Measurements from ENCODE around the gene CEP85.
A peak's percentile ranks its signal among the peaks of the same experiment; 100 is the strongest.
"Not testable (repeated sequence)": the region's sequence is repeated elsewhere in the genome, so short reads cannot be mapped to it uniquely, and the experiment has no call there.

CEP85 gene

DNA sequence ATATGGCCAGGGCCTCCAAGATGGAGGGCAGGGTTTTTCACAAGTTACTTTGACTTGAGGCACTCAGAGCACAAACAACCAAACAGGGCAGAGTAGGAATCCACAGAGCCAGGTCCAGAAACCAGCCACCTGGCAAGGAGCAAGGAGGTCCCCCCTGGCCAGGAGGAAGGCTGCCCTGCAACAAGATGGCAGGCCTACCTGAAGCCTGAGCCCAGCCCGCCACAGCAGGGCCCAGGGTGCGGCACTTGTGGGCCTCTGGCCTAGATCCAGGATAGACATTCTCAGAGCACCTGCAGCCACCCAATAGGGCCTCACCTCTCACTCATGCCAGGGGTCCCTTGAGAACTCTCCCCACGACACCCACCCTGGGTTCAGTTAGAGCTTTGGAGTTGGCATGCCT lies 57.4 kb downstream of the CEP85 start:
- DNase-seq: no peak

DNA sequence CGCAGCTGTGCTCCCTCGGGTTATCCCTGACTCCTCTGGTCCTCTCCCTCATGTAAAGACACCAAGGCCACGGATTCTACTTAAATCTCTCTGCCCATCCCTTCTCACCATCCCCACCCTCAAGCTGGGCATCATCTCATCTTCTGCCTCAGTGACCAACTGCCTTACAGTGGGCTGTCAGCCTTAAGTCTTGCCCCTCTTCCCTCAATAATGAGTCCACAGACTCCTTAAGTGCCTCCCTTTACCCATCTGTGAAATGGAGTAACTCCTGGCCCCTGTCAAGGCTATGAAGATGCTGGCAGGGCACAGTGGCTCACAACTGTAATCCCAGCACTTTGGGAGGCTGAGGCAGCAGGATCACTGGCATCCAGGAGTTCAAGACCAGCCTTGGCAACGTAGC lies 57.9 kb downstream of the CEP85 start:
- no peak for DNase-seq

DNA sequence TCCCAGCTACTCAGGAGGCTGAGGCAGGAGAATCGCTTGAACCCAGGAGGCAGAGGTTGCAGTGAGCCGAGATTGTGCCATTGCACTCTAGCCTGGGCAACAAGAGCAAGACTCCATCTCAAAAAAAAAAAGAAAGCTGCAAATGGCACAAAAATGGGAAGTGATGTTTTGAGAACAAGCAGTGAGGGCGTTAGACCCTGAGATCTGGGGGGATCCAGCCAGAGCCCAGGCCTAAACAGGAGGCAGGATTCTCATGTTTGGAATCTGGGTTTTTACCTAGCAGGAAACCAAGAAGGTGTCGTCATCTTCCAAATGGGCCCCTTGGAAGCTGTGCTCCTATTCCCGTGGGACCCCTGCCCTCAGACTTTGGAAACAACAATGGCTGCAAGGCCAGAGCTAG lies 58.7 kb downstream of the CEP85 start:
- DNase-seq: not testable (repeated sequence)

DNA sequence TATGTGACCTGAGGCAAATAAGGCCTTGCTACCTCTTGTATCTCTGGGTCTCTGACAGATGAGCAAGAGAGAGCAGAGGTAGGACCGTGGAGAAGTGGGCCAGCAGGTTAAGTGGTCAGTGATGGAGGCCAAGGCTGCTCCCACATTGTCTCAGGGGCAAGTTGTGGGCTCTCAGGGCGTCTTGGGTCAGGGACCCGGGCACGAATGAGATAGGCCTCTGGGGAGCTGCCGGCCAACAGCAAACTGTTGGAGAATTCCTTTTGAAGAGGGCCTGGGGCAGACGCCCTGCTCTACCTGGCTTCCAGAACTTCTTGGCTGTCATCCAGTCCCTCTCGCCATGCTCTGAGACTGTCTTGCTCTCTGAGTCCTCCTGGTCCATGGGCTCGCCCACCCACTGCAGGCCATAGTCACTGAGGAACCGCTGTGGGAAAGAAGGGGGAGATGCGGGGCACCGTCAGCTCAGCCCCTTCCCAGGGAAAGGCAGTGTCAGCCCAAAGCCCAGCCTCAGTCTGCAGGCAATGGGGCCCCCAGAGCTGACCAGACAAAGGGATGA lies 60.0 kb downstream of the CEP85 start:
- no peak for DNase-seq

DNA sequence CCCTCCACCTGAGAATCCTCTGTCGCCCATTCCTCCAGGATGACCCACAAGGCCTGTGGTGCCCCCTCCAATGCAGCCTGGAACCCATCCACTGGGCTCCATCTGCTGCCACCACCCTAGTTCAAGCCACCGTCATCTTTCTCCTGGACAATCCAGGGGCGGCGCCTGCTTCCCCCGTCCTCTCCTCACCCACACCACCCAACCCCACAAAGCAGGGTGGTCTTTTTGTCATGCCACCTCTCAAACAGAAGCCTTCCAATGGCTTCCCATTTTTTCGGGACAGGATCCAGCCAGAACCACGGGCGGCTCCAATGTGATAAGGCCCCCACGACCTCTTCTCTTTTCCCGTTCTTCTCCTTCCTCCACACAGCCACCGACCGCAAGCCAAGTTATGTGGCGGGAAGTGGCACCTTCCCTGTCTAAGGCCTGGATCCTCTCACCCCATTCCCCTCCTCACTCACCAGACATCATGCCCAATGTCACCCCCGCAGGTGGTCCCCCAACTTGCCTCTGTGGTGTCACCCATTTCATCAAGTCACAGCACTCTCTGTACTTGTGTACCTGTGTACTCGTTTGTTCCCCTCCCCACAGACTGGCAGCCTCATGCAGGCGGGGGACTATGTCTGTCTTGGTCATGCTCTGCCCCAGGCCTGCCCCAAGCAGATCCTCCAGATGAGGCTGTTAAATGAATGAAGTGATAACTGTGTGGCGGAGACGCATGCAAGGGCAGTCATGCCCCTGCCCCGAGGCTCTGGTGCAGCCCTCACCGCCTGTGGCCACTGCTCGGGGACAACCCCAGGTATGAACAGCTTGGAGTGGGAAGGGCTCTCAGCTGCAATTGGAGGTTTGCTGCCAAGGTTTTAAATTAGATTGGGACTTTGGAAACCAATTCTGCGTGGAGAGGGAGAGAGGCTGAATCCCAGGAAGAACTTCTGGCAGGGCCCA lies 61.5 kb downstream of the CEP85 start:
- DNase-seq: no peak

DNA sequence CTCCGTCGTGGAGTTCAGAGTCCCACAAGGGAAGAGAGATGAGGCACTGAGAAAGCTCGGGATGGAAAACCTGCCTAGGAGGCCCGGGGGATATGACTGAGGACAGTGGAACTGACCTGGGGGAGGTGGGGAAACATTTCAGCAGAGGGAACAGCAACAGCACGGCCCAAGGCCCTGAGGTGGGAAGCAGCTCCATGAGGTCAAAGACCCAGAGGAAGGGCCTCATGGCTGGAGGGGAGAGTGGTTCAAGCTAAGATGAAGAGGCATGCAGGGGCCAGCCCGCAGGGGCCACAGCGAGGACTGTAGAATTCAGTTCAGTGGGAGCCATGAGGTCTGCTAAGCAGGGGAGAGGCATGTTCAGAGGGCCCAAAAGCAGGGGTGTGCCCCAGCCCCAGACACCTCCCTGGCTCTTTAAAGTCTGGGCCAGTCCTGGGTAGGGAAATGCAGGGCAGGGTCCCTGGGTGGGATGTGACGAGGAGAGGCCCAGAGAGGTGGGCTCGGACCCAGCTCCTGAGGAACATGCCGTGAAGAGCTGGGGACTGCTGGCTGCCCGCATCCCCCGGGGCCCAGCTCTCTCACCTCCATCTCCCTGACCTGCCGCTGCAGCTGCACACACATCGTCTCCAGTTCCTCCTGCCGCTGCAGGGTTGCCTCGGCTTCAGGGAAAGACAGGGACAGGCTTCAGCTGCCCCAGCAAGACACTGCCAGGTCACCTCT lies 62.5 kb downstream of the CEP85 start:
- no peak for DNase-seq

DNA sequence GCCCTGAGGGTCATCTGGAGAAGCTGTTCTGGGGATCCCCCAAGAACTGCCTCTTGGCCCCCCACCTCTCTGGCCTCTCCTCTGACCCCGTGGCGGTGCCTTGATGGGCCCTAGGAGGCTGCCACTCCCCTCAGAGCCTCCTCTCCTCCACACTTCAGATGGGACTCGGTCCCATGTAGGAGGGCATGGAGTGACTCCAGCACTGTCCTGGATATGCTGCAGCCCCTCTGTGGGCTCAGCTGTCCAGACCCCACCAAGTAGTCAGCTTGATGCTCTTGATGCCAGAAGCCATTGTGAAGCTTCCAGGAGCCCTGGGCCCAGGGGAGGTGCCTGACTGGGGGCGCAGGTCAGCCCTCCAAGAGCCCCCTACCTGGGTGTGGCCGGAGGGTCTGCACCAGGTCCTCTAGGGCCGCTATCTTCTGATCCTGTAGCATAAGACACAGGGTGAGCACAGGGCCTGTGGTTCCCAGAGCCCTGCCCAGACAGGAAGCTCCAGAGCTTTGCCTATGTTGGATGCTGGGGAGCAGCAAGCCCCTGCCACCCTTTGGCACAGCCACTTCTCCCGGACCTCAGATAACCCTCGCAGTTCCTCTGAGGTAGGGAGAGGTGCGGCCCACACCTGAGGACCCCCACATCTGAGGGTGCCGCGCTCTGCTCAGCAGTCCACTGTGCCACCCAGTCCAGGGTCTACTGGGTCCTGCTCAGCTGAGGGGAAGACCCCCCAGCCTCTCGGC lies 63.2 kb downstream of the CEP85 start:
- no peak for DNase-seq

DNA sequence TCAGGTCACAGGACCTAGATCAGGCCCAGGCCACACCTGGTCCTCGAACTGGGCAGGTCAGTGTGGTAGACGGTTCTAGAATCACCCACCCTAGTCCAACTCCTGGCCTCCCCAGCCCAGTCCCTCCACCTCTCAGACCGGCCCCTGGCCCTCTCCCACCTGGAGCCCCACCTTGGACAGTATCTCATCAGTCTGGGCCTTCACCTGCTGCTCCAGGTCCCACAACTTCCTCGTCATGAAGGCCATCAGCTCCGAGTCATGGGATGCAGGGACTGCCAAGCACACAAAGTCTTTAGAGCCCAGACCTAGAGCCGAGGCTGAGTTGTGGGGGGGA lies 63.8 kb downstream of the CEP85 start:
- DNase-seq: no peak

DNA sequence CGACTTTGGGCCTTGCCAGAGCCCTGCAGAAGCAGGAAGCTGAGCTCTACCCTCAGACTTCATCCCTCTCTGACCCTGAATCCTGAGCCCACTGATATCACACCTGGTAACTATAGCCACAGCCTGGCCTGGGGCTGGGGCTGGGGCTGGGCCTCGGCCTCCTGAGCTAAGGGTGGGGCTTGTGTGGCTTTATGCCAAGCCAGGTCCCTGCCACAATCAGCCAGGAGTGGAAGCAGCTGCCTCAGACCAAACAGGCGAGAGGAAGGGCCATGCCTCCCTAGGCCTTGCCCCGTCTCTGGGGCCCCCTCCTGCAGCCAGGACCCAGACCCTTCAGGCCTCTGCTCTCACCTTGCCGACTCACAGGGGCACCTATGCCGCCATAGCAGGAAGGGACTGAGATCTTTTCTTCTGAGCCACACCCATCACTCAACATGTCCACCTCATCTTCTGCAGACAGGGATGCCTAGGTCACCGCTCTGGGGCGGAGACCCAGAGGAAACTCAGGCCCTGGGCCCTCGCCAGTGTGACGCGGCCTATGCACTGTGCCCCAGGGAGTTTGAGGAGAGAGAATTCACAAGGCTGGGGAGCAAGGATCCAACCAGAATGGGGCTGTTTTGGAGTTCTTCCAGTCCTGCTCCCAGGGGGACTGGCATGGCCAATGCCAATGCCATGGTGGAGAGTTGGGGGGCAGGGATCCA lies 66.7 kb downstream of the CEP85 start:
- DNase-seq: no peak

DNA sequence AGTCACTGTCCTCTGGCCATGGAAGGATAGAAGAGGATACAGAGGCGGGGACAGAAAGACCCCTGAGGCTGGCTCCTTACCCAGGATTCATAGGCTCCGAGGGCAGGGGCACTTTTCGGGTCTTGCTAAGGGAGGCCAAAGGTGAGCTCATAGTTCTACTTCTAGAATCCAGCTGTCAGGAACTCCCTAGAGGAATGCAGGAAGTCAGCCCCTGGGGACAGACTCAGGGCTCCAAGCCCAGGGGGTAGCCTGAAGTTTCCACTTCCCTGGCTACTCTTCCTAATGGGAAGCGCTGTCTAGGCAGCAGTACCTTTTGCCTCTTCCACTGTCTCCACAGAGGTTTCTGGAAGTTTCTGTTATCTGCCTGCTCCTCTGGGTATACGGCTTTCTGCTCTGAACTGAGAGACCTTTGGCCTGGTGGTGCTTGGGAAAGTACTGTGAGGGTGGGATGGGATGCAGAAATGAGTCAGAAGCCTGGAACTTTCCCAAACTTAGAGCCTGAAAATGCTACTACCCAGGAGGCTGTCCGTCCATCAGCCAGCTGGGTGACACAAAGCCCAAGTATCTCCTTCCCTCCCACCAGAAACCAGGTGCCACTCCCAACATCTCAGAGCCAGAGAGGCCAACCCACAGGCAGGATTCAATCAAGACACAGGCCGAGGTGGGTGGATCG lies 68.9 kb downstream of the CEP85 start:
- no peak for DNase-seq

DNA sequence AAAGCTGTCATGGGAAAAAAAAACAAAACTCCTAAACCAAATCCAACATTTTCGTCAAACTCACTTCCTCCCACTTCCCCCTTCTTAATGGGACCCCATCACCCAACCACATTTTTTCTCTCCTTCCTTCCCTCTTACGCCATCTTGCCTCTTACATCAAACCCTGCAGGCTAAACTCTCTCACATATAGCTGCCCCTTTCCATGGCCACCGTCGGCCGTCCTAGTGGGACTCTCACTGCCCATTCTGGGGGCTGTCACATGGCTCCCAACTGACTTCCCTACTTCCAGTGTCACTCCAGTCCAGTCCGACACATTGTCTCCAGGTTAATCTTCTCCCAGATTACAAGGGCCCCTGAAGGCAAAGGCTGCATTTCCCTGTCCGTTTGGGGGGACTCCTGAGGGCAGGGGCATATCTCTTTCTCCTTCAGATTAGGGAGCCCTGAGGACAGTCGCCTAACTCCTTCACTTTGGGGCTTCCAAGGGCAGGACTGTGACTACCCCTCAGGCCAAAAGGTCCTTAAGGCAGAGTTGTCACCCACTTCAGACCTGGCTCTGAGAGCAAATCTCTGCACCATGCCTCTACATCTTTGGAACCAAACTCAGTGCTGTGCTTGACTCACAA lies 71.8 kb downstream of the CEP85 start:
- DNase-seq: no peak

DNA sequence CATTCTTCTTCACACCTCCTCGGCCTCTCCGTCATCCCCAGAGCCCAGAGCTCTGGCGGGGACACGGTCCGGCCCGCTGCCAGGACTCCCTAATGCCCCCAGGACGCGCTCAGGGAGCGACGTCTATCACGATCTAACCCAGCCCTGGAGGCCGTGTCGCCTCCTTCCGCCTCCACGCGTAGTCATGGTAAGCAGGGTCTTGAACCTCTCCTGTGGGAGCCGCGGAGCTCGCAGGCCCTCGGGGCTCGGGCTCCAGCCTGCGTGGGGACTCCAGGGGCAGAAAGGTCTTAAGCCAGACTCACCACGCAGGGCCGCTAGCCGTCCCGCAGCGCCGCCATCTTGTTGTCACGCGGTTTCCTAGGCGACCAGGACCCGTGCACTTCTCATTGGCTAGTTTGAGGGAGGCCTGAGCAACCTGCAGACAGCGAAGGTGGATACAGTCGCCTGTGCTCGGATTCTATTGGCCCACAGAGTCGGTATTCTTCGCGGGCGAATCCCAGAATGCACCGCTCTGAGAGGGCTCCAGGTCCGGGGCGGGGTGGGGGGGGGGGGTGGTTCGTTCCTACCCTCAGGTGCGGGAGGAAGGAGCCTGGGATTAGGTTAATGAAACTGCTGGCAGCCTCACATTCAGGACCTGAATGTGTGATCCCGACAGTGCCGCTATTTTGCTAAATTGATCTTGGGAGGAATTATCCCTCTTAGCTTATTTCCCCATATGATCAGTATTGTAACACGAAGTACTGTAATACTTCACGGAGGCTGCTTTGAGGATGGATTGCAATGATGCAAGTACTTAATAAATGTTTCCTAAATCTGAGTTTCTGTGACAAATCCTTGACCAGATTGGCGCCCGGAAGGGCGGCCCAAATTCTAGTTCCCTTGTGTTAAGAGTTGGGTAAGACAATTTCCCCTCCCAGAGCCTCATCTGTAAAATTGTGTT lies 72.6 kb downstream of the CEP85 start, which contains the start of gene UBXN11:
Gene UBXN11 (minus strand): TSS at position 347 of the 940 bp plus-strand sequence. CDS start 3,753 bp downstream, outside the sequence.
- peak; percentile 95 for DNase-seq

DNA sequence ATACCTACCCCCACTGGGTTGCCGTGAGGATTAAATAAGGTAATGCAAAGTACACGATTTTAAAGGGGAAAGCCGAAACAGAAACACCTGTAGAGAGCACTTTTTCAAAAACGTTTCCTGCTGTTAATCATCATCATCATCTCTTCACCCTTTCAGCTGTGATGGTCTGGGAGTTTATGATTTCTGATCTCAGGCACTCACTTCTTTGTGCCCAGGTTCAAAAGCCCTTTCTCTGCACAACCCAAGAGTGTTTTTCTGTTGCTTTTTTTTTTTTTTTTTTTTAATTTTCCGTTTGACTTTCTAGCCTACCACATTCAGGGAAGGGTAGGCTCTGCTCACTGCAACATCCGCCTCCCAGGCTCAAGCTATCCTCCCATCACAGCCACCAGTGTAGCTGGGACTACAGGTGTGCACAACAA lies 73.4 kb downstream of the CEP85 start:
- peak; percentile 41 for DNase-seq

DNA sequence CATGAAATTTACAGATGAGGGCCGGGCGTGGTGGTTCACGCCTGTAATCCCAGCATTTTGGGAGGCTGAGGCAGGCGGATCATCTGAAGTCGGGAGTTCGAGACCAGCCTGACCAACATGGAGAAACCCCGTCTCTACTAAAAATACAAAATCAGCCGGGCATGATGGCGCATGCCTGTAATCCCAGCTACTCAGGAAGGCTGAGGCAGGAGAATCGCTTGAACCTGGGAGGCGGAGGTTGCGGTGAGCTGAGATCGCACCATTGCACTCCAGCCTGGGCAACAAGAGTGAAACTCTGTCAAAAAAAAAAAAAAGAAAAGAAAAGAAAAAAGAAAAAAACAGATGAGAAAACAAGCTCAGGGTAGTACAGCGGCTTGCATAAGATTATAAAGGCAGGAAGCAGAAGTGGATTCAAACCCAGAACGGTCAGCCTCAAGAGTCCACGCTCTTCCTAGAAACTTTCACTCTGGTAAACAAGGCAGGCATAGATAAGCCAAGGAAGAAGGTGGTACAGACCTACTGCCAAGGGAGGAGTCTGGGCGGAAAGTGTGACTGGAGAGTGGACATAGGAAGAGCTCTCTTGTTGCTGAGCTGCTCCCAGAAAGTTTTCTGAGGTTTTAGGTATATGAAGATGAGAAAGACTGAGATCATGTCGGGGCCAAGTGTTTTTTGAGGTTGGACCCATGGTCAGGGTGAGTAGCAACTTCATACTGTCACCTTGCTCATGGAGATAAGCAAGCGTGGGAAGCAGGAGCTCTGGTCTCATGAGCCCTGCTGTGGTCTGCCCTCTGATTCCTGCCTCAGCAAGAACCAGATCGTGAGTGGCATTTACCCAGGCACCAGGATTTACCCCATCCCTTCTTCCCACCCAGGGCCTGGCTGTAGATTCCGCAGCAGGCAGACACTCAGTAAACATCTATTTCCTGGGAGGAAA lies 74.2 kb downstream of the CEP85 start:
- peak; percentile 59 for DNase-seq

DNA sequence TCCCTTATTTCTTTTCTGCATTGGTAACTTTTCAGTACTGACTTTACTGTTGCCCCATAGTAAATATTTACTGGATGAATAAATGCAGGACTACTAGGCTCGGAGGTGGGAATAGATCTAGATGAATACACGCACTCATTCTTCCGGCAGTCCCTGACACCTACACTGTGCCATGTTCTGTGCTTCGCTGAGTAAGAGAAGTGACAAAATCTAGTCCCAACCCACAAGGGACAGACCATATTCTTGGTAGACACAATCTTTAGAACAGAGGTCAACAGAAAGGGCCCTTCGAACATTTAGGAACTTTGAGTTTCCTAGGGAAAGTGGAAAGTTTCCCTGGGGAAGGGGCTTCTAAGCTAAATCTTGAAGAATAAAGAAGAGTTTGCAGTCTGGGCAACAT lies 80.5 kb downstream of the CEP85 start:
- no peak for DNase-seq

DNA sequence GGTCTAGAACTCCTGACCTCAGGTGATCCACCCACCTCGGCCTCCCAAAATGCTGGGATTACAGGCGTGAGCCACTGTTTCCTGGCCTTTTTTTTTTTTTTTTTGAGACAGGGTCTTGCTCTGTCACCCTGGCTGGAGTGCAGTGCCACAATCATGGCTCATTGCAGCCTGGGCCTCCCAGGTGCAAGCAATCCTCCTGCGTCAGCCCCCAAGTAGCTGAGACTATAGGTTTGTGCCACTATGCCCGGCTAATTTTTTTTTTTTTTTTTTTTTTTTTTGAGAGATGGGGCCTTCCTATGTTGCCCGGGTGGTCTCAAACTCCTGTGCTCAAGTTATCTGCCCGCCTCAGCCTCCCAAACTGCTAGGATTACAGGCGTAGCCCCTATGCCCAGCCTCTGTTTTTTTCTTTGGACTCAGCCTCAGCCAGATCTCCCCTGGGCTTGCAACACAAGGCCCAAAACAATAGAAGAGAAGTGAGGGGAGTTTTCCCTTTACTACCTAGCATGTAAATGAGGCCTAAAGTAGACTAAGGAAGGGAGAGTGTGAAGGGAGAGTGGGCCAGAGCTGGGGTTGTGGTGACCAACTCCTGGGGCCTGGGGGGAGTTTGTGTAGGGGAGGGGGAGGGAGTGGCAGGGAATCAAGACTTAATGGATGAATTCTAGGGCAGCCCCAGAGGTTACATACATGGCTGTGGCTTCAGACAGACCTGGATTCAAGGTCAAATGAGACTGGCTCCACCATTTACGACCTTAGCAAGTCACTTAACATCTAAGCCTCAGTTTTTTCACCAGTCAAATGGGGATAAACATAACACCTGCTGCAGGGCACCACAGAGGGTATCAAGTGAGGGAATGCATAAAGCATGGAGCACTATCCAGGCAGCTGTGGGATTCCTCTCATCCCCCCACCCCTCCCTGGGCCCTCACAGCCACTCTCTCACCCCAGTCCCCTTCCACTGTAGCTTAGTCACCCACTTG lies 82.2 kb downstream of the CEP85 start:
- no peak for DNase-seq

DNA sequence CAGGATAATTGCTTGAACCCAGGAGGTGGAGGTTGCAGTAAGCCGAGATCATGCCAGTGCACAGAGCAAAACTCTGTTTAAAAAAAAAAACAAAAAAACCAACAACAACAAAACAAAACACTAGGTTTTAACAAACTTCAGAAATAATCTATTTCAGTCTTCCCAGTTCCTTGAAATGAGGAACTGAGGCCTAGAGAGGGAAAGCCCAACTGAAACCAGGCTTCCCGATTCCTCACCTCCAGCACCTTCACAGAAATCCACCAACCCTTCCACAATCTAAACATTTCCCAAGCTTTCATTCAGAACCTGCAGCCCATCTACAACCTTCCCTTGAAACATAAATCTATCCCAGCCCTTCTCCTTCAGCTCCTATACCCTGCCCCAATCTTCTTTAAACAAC lies 83.1 kb downstream of the CEP85 start:
- DNase-seq: no peak
